ENCODE measurements around the gene HDGFL2. TPM values are rescaled to one million over a fixed set of nuclear protein-coding genes. Genes with fewer than 3 reads are reported as not detected.

Gene HDGFL2
- polyA plus RNA-seq, 1 experiment: 26.0 TPM

- POLR2A ChIA-PET: no interaction called here
- CTCF ChIA-PET: no interaction called here
These were observed 57.9 kb downstream of the HDGFL2 start for GRCh38 chr19:4529924-4530522.

DNA sequence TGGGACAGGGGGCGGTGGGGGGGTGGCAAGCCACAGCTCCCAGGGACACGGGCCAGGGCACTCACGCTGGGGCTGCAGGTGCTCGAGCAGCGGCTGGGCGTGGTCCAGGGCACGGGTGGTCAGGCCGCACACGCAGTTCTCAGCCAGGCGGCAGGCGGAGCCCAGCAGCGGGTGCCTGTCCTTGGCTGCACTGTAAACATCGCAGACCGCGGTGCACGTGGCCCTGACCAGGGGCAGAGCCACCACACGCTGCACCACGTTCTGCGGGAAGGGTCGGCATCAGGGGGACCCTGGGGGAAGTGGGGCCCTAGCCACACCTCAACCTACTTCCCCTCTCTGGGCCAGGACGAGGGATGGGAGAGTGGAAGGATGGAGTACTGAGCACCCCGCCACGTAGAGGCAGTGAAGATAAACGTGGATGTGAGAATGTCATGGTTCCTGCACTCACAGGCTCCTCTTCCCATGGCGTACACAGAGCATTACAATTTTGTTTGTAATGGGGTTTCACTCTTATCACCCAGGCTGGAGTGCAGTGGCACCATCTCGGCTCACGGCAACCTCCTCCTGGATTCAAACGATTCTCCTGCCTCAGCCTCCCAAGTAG lies 59.6 kb downstream of the HDGFL2 start:
- no peak for DNase-seq (ENCODE audit: low read depth)
- Histone ChIP-seq H3K4me3 (ENCODE audit: low read depth, low read length) (no peak overlapping the region), H3K36me3 (ENCODE audit: control insufficient read depth, insufficient read depth, low read length) (no peaks in the 10 kb centered on the region), H3K27me3 (ENCODE audit: control insufficient read depth, insufficient read depth, low read length) (peaks cover 6% of the 10 kb centered on the region; the same call in 1 of the 2 replicates)
- CTCF ChIA-PET: interaction anchor here (0.7 kb wide), 1 partner anchor 9 kb away, joined by 3 read pairs; no protein-coding TSS in a partner anchor
- TF ChIP-seq, protein P1, sequence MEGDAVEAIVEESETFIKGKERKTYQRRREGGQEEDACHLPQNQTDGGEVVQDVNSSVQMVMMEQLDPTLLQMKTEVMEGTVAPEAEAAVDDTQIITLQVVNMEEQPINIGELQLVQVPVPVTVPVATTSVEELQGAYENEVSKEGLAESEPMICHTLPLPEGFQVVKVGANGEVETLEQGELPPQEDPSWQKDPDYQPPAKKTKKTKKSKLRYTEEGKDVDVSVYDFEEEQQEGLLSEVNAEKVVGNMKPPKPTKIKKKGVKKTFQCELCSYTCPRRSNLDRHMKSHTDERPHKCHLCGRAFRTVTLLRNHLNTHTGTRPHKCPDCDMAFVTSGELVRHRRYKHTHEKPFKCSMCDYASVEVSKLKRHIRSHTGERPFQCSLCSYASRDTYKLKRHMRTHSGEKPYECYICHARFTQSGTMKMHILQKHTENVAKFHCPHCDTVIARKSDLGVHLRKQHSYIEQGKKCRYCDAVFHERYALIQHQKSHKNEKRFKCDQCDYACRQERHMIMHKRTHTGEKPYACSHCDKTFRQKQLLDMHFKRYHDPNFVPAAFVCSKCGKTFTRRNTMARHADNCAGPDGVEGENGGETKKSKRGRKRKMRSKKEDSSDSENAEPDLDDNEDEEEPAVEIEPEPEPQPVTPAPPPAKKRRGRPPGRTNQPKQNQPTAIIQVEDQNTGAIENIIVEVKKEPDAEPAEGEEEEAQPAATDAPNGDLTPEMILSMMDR (IDR thresholded peaks at IDR 0.05; ENCODE audit: insufficient read depth, low read depth, low read length): no peak
- POLR2A ChIA-PET: no interaction called here

More at GRCh38 chr19:4529924-4530522, 57.9 kb downstream of the HDGFL2 start:
- DNase-seq (ENCODE audit: low read depth): no peak
- TF ChIP-seq, protein P1 (IDR thresholded peaks at IDR 0.05; ENCODE audit: insufficient read depth, low read depth, low read length): no peak
- Histone ChIP-seq H3K4me3 (ENCODE audit: low read depth, low read length) (no peak overlapping the region), H3K27me3 (ENCODE audit: control insufficient read depth, insufficient read depth, low read length) (peaks cover 6% of the 10 kb centered on the region), H3K36me3 (ENCODE audit: control insufficient read depth, insufficient read depth, low read length) (no peaks in the 10 kb centered on the region)

GRCh38 chr19:4533334-4533733 lies 61.2 kb downstream of the HDGFL2 start:
- DNase-seq (ENCODE audit: low read depth): no peak
- TF ChIP-seq, protein P1 (IDR thresholded peaks at IDR 0.05; ENCODE audit: insufficient read depth, low read depth, low read length): no peak
- H3K27me3 ChIP-seq (ENCODE audit: control insufficient read depth, insufficient read depth, low read length): peaks cover 6% of the 10 kb centered on the region; the same call in 1 of the 2 replicates
- CTCF ChIA-PET: interaction anchor here (9.3 kb wide), 1 partner anchor 10 kb away, joined by 84 read pairs; no protein-coding TSS in a partner anchor
- H3K4me3 ChIP-seq (ENCODE audit: low read depth, low read length): no peak overlapping the region
- POLR2A ChIA-PET: no interaction called here
- no peaks in the 10 kb centered on the region for H3K36me3 ChIP-seq (ENCODE audit: control insufficient read depth, insufficient read depth, low read length)

- CTCF ChIA-PET: interaction anchor here (1.1 to 9.3 kb wide), 2 partner anchors 10 to 13 kb away, joined by 3 to 84 read pairs; no protein-coding TSS in a partner anchor
- TF ChIP-seq, protein P1 (IDR thresholded peaks at IDR 0.05; ENCODE audit: insufficient read depth, low read depth, low read length): no peak
These were observed 61.8 kb downstream of the HDGFL2 start for GRCh38 chr19:4533835-4534424.

More at GRCh38 chr19:4533835-4534424, 61.8 kb downstream of the HDGFL2 start:
- POLR2A ChIA-PET: no interaction called here
- no peak for DNase-seq (ENCODE audit: low read depth)
- Histone ChIP-seq H3K4me3 (ENCODE audit: low read depth, low read length) (no peak overlapping the region), H3K36me3 (ENCODE audit: control insufficient read depth, insufficient read depth, low read length) (no peaks in the 10 kb centered on the region), H3K27me3 (ENCODE audit: control insufficient read depth, insufficient read depth, low read length) (peaks cover 3% of the 10 kb centered on the region; the same call in 1 of the 2 replicates)

Data from BJ (cell line).